VCaP (cell line): ENCODE data around the gene PDZD7.

Source experiments
- H3K27ac ChIP-seq: fragments of 450-650 bp; 2 replicates; pipeline ENCODE4 v1.5.1; 2017
- TF ChIP-seq, protein P1 (sequence below): fragments of 450-650 bp; conservative IDR thresholded peaks from 2 replicates; pipeline ENCODE4 v1.5.1; 2017; ENCODE audit warnings: mild to moderate bottlenecking, moderate library complexity

PDZD7 gene

GRCh38 chr10:100998991-100999741 is 31.8 kb downstream of the PDZD7 start:
- TF ChIP-seq, protein P1, sequence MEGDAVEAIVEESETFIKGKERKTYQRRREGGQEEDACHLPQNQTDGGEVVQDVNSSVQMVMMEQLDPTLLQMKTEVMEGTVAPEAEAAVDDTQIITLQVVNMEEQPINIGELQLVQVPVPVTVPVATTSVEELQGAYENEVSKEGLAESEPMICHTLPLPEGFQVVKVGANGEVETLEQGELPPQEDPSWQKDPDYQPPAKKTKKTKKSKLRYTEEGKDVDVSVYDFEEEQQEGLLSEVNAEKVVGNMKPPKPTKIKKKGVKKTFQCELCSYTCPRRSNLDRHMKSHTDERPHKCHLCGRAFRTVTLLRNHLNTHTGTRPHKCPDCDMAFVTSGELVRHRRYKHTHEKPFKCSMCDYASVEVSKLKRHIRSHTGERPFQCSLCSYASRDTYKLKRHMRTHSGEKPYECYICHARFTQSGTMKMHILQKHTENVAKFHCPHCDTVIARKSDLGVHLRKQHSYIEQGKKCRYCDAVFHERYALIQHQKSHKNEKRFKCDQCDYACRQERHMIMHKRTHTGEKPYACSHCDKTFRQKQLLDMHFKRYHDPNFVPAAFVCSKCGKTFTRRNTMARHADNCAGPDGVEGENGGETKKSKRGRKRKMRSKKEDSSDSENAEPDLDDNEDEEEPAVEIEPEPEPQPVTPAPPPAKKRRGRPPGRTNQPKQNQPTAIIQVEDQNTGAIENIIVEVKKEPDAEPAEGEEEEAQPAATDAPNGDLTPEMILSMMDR, result peak; percentile 94
- peak overlapping the region; percentile 94 for H3K27ac ChIP-seq

GRCh38 chr10:100998183-100998990 is 32.5 kb downstream of the PDZD7 start:
- H3K27ac ChIP-seq, result peak overlapping the region; percentile 94
- TF ChIP-seq, protein P1, result no peak

- H3K27ac ChIP-seq, result peak overlapping the region; percentile 94
- TF ChIP-seq, protein P1, result peak; percentile 91
Observed at GRCh38 chr10:100997360-100998182, 33.4 kb downstream of the PDZD7 start.

- TF ChIP-seq, protein P1, result no peak
- H3K27ac ChIP-seq, result peak overlapping the region; percentile 94
Observed at GRCh38 chr10:100996678-100997359, 34.1 kb downstream of the PDZD7 start.

GRCh38 chr10:100995181-100995580 is 35.7 kb downstream of the PDZD7 start:
- TF ChIP-seq, protein P1, result no peak
- no peak overlapping the region for H3K27ac ChIP-seq

- peak overlapping the region; percentile 19 for H3K27ac ChIP-seq
- TF ChIP-seq, protein P1, result peak; percentile 77
Observed at GRCh38 chr10:100993986-100994708, 36.8 kb downstream of the PDZD7 start.
